Measurements from ENCODE around the gene APLP2.
A peak's percentile ranks its signal among the peaks of the same experiment; 100 is the strongest.
"Not testable (repeated sequence)": the region's sequence is repeated elsewhere in the genome, so short reads cannot be mapped to it uniquely, and the experiment has no call there.

The APLP2 gene

GRCh38 chr11:130069659-130070108, at the start of gene APLP2:
TSS of gene APLP2 (plus strand) at chr11:130069894. CDS start at chr11:130069978, 84 bp downstream.
- peak; percentile 97 for DNase-seq

GRCh38 chr11:130020323-130020722, 49.4 kb upstream of the APLP2 start:
- no peak for DNase-seq

- DNase-seq: not testable (repeated sequence)
These were observed 48.1 kb upstream of the APLP2 start for GRCh38 chr11:130021606-130022005.

GRCh38 chr11:130022799-130023198, 46.9 kb upstream of the APLP2 start:
- DNase-seq: no peak

- no peak for DNase-seq
These were observed 46.5 kb upstream of the APLP2 start for GRCh38 chr11:130023204-130023603.

- DNase-seq: no peak
These were observed 45.3 kb upstream of the APLP2 start for GRCh38 chr11:130024361-130024760.

GRCh38 chr11:130025371-130025770, 44.3 kb upstream of the APLP2 start:
- DNase-seq: no peak

GRCh38 chr11:130029137-130029536, 40.6 kb upstream of the APLP2 start:
- no peak for DNase-seq

- DNase-seq: no peak
These were observed 38.6 kb upstream of the APLP2 start for GRCh38 chr11:130031056-130031455.

GRCh38 chr11:130031945-130032344, 37.7 kb upstream of the APLP2 start:
- no peak for DNase-seq

- DNase-seq: no peak
These were observed 36.8 kb upstream of the APLP2 start for GRCh38 chr11:130032931-130033330.

GRCh38 chr11:130034236-130034635, 35.5 kb upstream of the APLP2 start:
- DNase-seq: no peak

GRCh38 chr11:130037058-130037457, 32.6 kb upstream of the APLP2 start:
- DNase-seq: no peak

- no peak for DNase-seq
These were observed 31.7 kb upstream of the APLP2 start for GRCh38 chr11:130037881-130038585.

- DNase-seq: no peak
These were observed 29.3 kb upstream of the APLP2 start for GRCh38 chr11:130040281-130040940.

- no peak for DNase-seq
These were observed 27.6 kb upstream of the APLP2 start for GRCh38 chr11:130042093-130042591.

- no peak for DNase-seq
These were observed 26.1 kb upstream of the APLP2 start for GRCh38 chr11:130043575-130043974.

GRCh38 chr11:130047141-130047540, 22.6 kb upstream of the APLP2 start:
- DNase-seq: no peak

- no peak for DNase-seq
These were observed 20.3 kb upstream of the APLP2 start for GRCh38 chr11:130049328-130049771.

GRCh38 chr11:130050257-130050656, 19.4 kb upstream of the APLP2 start:
- DNase-seq: no peak

GRCh38 chr11:130051082-130051481, 18.6 kb upstream of the APLP2 start:
- no peak for DNase-seq

- no peak for DNase-seq
These were observed 17.1 kb upstream of the APLP2 start for GRCh38 chr11:130052567-130052966.

GRCh38 chr11:130054966-130055365, 14.7 kb upstream of the APLP2 start:
- DNase-seq: no peak

GRCh38 chr11:130055617-130056016, 14.1 kb upstream of the APLP2 start:
- no peak for DNase-seq

Data from stimulated activated CD4-positive, alpha-beta T cell treated with anti-CD3 and anti-CD28 coated beads, Interleukin-1b, Interleukin-23, amount 100 ng/mL, for 48 hours (primary cell).